ENCODE results near the gene DPYD. TPM values are rescaled to one million over a fixed set of nuclear protein-coding genes. Genes with fewer than 3 reads are reported as not detected.

The DPYD gene
- total RNA-seq, 1 experiment from 2014 or later: 0.46 TPM

DNA sequence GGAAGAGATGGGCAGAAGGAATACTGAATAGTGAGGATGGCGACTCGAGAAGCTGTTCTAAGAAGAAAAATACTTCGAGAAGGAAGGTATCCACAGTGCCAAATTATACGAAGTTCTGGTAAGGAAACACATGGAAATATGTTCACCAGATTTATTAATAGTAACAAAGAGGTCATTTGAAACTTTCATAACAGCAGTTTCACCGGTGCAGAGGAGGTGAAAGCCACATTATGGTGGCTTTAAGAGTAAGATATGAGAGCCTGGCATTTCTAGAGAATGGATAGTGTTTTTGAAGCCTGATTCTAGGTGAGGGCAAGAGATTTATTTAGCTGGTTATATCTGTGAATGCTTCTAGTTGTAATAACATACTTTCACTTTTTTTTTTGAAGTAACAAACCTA, 56.2 kb downstream of the DPYD start:
- no peak overlapping the region for H3K4me3 Mint-ChIP-seq
- no peaks in the 10 kb centered on the region for H3K27me3 Mint-ChIP-seq (ENCODE audit: low read depth)
- ATAC-seq: no peak

DNA sequence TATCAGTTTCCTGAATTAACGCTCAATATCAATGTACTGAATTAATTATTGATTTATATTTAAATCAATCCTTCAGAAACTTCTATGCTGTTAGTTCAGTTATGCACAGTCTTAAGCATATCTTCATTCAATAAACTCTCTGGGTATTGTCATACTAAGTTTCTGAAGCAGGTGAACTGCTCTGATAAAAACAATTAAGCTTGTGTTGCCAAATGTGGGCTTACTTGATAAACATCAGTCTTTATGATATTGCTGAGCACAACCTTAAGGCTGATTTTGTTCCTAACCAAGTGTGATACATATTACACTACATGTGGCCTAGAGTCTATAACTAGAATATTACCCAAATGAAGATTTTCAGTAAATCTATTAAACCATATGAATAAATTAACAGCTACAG, 67.6 kb downstream of the DPYD start:
- no peaks in the 10 kb centered on the region for H3K4me1 Mint-ChIP-seq
- no peak overlapping the region for H3K4me3 Mint-ChIP-seq
- ATAC-seq (no peak), DNase-seq (ENCODE audit: low spot score) (no peak)
- no peak overlapping the region for H3K27ac Mint-ChIP-seq
- ChIA-PET POLR2A (no interaction called here), CTCF (no interaction called here)
- no peaks in the 10 kb centered on the region for H3K36me3 Mint-ChIP-seq
- no peaks in the 10 kb centered on the region for H3K27me3 Mint-ChIP-seq (ENCODE audit: low read depth)
- no peaks in the 10 kb centered on the region for H3K9me3 Mint-ChIP-seq
- no peak for TF ChIP-seq ZNF232 (CRISPR knock-in tag; IDR thresholded peaks at IDR 0.05)
- no peak for TF ChIP-seq SMAD4 (CRISPR knock-in tag; IDR thresholded peaks at IDR 0.05)
- no peak for TF ChIP-seq EMX1 (CRISPR knock-in tag; IDR thresholded peaks at IDR 0.05)
- TF ChIP-seq, protein P1, sequence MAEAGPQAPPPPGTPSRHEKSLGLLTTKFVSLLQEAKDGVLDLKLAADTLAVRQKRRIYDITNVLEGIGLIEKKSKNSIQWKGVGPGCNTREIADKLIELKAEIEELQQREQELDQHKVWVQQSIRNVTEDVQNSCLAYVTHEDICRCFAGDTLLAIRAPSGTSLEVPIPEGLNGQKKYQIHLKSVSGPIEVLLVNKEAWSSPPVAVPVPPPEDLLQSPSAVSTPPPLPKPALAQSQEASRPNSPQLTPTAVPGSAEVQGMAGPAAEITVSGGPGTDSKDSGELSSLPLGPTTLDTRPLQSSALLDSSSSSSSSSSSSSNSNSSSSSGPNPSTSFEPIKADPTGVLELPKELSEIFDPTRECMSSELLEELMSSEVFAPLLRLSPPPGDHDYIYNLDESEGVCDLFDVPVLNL (CRISPR knock-in tag; IDR thresholded peaks at IDR 0.05; ENCODE audit: borderline replicate concordance, low read depth): no peak
- TF ChIP-seq NFATC4 (CRISPR knock-in tag; IDR thresholded peaks at IDR 0.05): no peak
- TF ChIP-seq ZNF219 (CRISPR knock-in tag; IDR thresholded peaks at IDR 0.05; ENCODE audit: borderline replicate concordance): no peak
- TF ChIP-seq, protein P2, sequence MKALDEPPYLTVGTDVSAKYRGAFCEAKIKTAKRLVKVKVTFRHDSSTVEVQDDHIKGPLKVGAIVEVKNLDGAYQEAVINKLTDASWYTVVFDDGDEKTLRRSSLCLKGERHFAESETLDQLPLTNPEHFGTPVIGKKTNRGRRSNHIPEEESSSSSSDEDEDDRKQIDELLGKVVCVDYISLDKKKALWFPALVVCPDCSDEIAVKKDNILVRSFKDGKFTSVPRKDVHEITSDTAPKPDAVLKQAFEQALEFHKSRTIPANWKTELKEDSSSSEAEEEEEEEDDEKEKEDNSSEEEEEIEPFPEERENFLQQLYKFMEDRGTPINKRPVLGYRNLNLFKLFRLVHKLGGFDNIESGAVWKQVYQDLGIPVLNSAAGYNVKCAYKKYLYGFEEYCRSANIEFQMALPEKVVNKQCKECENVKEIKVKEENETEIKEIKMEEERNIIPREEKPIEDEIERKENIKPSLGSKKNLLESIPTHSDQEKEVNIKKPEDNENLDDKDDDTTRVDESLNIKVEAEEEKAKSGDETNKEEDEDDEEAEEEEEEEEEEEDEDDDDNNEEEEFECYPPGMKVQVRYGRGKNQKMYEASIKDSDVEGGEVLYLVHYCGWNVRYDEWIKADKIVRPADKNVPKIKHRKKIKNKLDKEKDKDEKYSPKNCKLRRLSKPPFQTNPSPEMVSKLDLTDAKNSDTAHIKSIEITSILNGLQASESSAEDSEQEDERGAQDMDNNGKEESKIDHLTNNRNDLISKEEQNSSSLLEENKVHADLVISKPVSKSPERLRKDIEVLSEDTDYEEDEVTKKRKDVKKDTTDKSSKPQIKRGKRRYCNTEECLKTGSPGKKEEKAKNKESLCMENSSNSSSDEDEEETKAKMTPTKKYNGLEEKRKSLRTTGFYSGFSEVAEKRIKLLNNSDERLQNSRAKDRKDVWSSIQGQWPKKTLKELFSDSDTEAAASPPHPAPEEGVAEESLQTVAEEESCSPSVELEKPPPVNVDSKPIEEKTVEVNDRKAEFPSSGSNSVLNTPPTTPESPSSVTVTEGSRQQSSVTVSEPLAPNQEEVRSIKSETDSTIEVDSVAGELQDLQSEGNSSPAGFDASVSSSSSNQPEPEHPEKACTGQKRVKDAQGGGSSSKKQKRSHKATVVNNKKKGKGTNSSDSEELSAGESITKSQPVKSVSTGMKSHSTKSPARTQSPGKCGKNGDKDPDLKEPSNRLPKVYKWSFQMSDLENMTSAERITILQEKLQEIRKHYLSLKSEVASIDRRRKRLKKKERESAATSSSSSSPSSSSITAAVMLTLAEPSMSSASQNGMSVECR (CRISPR knock-in tag; IDR thresholded peaks at IDR 0.05; ENCODE audit: borderline replicate concordance): no peak
- TF ChIP-seq TEAD4 (CRISPR knock-in tag; IDR thresholded peaks at IDR 0.05): no peak
- no peak for TF ChIP-seq IRF2 (CRISPR knock-in tag; IDR thresholded peaks at IDR 0.05; ENCODE audit: borderline replicate concordance, low read depth)
- no peak for TF ChIP-seq NR2C2 (CRISPR knock-in tag; IDR thresholded peaks at IDR 0.05)
- TF ChIP-seq, protein P3, sequence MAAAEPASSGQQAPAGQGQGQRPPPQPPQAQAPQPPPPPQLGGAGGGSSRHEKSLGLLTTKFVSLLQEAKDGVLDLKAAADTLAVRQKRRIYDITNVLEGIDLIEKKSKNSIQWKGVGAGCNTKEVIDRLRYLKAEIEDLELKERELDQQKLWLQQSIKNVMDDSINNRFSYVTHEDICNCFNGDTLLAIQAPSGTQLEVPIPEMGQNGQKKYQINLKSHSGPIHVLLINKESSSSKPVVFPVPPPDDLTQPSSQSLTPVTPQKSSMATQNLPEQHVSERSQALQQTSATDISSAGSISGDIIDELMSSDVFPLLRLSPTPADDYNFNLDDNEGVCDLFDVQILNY (CRISPR knock-in tag; IDR thresholded peaks at IDR 0.05): no peak

More for the DNA sequence above, 56.2 kb downstream of the DPYD start:
- DNase-seq (ENCODE audit: low spot score): no peak
- Mint-ChIP-seq H3K9me3 (no peaks in the 10 kb centered on the region), H3K27ac (no peak overlapping the region), H3K36me3 (no peaks in the 10 kb centered on the region), H3K4me1 (no peaks in the 10 kb centered on the region)
- ChIA-PET CTCF (no interaction called here), POLR2A (no interaction called here)
- TF ChIP-seq GRHL2 (CRISPR knock-in tag; IDR thresholded peaks at IDR 0.05; ENCODE audit: insufficient replicate concordance, severe bottlenecking): no peak
- no peak for TF ChIP-seq HMGA2 (CRISPR knock-in tag; IDR thresholded peaks at IDR 0.05)
- no peak for TF ChIP-seq ETV6 (CRISPR knock-in tag; IDR thresholded peaks at IDR 0.05)
- no peak for TF ChIP-seq ZNF396 (CRISPR knock-in tag; IDR thresholded peaks at IDR 0.05; ENCODE audit: borderline replicate concordance)
- TF ChIP-seq MXD4 (CRISPR knock-in tag; IDR thresholded peaks at IDR 0.05; ENCODE audit: borderline replicate concordance): no peak
- TF ChIP-seq, protein P4, sequence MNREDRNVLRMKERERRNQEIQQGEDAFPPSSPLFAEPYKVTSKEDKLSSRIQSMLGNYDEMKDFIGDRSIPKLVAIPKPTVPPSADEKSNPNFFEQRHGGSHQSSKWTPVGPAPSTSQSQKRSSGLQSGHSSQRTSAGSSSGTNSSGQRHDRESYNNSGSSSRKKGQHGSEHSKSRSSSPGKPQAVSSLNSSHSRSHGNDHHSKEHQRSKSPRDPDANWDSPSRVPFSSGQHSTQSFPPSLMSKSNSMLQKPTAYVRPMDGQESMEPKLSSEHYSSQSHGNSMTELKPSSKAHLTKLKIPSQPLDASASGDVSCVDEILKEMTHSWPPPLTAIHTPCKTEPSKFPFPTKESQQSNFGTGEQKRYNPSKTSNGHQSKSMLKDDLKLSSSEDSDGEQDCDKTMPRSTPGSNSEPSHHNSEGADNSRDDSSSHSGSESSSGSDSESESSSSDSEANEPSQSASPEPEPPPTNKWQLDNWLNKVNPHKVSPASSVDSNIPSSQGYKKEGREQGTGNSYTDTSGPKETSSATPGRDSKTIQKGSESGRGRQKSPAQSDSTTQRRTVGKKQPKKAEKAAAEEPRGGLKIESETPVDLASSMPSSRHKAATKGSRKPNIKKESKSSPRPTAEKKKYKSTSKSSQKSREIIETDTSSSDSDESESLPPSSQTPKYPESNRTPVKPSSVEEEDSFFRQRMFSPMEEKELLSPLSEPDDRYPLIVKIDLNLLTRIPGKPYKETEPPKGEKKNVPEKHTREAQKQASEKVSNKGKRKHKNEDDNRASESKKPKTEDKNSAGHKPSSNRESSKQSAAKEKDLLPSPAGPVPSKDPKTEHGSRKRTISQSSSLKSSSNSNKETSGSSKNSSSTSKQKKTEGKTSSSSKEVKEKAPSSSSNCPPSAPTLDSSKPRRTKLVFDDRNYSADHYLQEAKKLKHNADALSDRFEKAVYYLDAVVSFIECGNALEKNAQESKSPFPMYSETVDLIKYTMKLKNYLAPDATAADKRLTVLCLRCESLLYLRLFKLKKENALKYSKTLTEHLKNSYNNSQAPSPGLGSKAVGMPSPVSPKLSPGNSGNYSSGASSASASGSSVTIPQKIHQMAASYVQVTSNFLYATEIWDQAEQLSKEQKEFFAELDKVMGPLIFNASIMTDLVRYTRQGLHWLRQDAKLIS (CRISPR knock-in tag; IDR thresholded peaks at IDR 0.05; ENCODE audit: borderline replicate concordance): no peak
- TF ChIP-seq JAZF1 (CRISPR knock-in tag; IDR thresholded peaks at IDR 0.05): no peak
- TF ChIP-seq, protein P1 (CRISPR knock-in tag; IDR thresholded peaks at IDR 0.05; ENCODE audit: borderline replicate concordance, low read depth): no peak
- no peak for TF ChIP-seq CREB1 (CRISPR knock-in tag; IDR thresholded peaks at IDR 0.05)
- TF ChIP-seq, protein P5, sequence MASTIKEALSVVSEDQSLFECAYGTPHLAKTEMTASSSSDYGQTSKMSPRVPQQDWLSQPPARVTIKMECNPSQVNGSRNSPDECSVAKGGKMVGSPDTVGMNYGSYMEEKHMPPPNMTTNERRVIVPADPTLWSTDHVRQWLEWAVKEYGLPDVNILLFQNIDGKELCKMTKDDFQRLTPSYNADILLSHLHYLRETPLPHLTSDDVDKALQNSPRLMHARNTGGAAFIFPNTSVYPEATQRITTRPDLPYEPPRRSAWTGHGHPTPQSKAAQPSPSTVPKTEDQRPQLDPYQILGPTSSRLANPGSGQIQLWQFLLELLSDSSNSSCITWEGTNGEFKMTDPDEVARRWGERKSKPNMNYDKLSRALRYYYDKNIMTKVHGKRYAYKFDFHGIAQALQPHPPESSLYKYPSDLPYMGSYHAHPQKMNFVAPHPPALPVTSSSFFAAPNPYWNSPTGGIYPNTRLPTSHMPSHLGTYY (CRISPR knock-in tag; IDR thresholded peaks at IDR 0.05): no peak
- TF ChIP-seq OVOL2 (CRISPR knock-in tag; IDR thresholded peaks at IDR 0.05; ENCODE audit: borderline replicate concordance): no peak
- no peak for TF ChIP-seq SMAD4 (CRISPR knock-in tag; IDR thresholded peaks at IDR 0.05)
- TF ChIP-seq, protein P6, sequence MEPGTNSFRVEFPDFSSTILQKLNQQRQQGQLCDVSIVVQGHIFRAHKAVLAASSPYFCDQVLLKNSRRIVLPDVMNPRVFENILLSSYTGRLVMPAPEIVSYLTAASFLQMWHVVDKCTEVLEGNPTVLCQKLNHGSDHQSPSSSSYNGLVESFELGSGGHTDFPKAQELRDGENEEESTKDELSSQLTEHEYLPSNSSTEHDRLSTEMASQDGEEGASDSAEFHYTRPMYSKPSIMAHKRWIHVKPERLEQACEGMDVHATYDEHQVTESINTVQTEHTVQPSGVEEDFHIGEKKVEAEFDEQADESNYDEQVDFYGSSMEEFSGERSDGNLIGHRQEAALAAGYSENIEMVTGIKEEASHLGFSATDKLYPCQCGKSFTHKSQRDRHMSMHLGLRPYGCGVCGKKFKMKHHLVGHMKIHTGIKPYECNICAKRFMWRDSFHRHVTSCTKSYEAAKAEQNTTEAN (CRISPR knock-in tag; IDR thresholded peaks at IDR 0.05): no peak
- no peak for TF ChIP-seq RELA (CRISPR knock-in tag; IDR thresholded peaks at IDR 0.05; ENCODE audit: borderline replicate concordance)

All from WTC11 (cell line).